Activated CD4-positive, alpha-beta T cell treated with anti-CD3 and anti-CD28 coated beads, Interleukin-2, amount 50 U/mL, for 4 hours (primary cell): ENCODE data around the gene EFCC1.
A peak's percentile ranks its signal among the peaks of the same experiment; 100 is the strongest.

Experiments used
- DNase-seq, 2 experiments: peaks; one replicate each; pipeline ENCODE4 v3.0.0-alpha.2; 2020

The EFCC1 gene

DNA sequence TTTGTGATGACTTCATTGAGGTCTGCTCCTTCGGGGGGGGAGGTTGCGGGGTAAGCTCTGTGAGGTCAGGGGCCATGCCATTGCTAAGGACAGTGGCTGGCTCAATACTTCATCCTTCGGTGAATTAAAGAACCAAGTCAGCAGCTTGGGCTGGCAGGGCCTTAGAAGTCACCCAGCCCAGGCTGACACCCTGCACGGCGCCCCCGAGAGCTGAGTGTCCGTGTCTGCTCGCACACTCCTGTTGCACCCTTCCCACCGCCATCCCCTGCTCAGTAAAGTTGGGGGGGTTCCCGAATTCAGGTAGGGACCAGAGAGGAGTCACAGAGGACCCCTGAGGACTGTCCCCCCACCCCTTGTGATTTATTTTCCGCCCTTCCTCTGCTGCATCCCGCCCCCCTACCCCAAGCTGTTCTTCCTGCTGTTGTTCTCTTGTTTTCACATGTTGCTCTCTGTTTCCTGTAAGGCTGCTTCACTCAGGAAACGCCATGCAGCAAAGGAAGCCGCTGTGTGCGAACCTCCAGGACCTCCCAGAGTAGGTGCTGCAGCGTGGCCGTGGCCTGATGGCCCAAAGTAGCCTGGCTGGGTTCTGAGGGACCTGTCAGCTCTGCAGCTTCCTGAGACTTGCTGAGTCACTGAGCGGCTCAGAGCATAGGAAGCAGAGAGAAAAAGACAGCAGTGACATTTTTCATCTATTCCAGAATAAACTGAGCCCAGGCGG is 14.4 kb downstream of the EFCC1 start:
- DNase-seq, result peak in 1 of 2 experiments; percentile 20

DNA sequence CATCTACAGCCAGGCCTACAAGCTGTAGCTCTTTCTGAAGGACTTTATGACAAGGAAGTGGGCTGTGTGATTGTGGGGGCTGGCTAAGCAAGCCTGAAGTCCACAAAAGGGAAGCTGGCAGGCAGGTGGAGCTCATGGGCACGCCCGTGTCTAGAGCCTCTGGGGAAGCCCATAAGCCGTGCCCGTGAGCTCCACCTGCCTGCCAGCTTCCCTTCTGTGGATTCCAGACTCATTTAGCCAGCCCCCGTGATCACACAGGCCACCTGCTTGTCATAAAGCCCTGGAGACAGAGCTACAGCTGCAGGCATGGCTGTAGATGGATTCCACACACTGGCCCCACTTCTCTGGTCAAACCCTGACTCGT is 15.2 kb downstream of the EFCC1 start:
- peak; percentile 39 to 54 for DNase-seq

DNA sequence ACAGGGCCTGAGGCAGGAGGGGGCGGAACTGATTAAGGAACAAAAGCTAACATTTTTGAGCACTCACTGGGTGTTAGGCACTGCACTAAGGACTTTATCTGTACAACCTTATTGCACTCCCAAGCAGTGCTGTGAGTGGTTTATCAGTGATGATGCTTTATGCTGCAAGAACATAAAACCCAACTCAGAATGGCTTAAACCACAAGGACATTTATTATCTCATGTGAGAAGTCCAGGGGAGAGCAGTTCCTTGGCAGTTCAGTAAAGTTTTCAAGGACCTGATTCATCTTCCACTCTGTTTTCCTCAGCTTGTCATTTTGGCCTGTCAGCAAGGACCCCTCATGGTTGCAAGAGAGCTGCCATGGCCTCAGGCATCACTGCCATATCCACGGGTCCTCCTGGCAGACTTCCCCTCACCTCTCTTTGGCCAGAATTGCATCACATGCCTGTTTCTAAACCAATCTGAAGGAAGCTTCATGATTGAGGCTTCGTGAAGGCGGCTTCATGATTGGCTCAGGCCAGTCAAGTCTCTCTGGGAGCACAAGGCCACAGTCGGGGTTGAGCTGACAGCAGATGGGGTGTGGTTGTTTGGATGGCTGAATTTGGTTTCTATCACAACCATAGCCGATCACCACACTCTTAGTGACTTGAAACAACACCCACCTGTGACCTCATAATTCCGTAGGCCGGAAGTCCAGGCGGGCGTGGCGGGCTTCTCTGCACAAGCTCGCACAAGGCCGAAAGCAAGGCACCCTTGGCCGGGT is 15.8 kb downstream of the EFCC1 start:
- no peak for DNase-seq

DNA sequence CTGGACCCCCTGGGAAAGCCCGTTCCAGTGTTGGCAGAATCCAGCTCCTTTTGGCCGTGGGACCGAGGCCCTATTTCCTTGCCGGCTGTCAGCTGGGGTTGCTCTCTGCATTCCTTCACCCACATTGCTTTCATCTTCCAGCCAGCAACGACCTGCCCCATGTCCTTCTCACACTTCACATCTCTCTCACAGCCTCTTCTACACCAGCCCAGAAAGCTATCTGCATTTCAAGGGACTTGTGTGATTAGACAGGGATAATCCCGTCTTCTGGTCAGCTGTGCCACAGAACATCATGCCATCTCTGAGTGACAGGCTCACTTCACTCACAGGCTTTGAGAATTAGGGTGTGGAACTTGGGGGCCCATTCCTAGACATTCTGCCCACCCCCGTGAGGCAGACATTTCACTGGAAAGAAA is 16.4 kb downstream of the EFCC1 start:
- no peak for DNase-seq

DNA sequence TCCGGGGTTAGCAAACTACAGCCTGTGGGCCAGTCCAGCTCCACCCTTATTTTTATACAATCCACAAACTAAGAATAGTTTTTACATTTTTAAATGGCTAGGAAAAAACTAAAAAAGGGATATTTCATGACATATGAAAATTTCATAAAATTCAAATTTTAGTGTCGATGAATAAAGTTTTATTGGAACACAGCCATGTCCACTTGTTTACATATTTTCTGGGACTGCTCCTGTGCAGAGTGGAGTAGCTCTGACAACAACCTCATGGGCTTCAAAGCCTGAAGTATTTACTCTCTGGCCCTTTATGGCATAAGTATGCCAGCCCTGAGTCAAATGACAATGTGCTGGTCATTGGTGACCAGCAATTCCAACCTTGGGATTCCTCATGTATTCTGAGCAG is 17.2 kb downstream of the EFCC1 start:
- DNase-seq, result no peak

DNA sequence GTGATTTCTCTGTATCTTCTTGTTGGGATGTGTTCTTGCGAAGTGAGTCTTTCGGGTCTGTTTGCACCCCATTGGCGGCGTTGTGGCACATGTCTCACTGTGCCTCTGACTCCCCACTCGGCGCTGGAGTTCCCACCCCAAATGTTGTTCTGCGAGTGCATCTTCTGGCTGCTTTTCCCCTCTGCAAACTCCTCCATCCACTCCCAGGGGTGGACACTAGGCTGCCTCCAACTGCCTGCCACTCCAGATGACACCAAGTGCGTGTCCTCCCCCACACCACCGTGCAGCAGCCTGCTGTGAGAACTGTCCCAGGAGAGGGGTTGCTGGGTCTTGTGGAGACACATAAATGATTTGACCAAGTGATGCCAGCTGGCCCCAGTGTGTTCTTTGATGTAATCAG is 17.6 kb downstream of the EFCC1 start:
- no peak for DNase-seq

DNA sequence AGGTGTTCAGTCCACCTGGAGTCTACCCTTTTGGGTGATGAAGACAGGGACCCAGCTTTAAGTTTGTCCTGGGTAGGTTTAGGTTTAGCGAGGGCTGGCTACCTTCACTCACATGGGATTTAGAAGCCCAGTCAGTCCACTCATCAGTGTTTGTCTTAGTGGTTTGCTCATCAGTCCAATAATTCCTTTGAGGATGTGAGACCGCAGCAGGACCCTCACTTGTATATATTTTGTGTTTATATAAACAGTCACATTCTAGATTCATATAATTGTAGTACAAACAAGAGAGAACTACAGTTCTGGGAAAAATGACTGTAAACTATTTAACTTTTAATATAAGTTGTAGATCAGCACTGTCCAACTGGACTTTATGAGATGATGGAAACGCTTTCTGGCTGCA is 18.2 kb downstream of the EFCC1 start:
- DNase-seq, result no peak

DNA sequence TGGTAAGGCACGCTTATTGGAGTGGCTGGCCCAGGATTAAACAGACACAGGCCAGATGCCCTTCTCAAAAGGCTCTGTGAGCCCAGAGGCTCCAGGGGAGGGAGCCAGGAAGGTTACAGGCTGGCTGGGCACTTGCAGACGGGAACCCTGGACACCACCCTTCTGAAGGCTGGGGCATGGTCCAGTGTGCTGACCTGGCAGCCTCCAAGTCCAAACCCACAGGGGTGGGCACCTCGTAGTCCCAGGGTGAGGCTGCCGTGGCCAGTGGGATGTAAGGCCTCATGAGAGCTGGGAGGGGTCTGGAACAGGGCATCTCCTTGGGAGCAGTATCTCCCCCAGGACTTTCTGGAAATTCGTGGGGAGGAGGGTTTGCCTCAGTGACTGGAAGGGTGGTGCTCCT is 19.6 kb downstream of the EFCC1 start:
- DNase-seq, result no peak

DNA sequence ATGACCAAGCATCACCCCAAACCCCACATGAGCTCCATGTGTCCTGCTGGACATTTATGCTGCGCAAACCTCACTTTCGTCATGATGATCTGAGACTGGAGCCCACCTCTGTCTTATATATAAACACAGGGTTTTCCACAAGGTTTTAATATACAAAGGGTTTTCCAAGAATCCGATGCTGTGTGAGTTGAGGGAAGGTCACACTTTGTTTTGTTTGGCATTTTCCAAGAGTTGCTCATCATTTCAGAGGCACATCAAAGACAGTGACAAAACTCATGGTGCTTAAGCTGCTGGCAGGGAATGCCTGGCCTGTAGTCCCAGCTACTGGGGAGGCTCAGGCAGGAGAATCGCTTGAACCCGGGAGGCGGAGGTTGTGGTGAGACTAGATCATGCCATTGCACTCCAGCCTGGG is 20.0 kb downstream of the EFCC1 start:
- DNase-seq, result no peak

DNA sequence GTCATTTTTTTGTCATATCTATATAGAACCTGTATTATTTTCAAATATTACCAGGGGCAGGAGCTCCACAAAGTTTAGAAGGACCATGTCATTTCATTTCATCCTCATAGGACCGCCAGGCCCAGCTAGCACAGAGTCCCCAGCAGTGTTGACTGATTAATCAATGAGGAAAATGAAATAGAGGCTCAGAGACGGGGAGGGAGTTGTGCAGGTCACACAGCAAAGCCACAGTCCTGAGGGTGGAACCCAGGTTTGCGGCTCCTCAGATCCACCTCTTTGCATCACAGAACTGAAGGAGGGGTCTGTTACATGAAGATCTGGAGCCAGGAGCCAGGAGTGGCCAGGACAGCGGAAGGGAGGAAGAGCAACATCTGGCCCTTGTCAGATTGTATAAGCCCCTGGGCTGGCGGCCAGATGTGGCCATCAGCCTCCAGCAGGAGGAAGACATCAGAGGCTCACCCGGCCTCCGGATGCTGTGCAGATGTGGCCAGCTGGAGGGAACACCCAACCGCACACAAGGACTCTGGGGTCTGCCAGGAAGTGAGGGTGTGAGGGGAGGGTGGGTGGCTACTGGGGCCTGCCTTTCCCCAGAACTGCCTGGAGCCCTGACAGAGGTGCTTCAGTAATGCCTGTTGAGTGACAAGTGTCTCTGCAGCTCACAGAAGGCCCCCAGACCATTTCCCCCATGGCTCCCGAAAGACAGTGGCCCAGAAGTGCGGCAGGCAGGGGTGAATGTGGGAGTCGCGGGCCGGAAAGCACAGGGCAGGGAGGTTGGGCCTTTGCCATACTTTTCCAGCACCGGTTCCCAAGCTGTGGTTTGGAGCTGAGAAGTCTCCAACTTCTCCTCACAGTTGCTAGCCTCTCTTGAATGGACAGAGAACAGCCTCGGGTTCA is 21.3 kb downstream of the EFCC1 start:
- DNase-seq, result no peak

DNA sequence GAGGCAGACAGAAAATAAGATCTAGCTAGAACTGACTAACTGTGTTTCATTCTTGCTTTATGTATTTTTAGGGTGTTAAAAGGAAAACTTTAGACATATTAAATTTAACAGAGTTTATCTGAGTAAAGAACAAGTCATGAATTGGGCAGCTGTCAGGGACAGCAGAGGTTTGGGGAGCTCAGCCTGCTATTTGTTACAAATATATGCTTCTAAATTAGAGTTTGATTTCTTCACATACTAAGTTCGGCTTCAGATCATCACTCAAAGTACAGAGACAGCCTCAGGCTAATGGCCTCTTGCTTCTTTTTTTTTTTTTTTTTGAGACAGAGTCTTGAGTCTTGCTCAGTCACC is 21.9 kb downstream of the EFCC1 start:
- DNase-seq, result no peak

DNA sequence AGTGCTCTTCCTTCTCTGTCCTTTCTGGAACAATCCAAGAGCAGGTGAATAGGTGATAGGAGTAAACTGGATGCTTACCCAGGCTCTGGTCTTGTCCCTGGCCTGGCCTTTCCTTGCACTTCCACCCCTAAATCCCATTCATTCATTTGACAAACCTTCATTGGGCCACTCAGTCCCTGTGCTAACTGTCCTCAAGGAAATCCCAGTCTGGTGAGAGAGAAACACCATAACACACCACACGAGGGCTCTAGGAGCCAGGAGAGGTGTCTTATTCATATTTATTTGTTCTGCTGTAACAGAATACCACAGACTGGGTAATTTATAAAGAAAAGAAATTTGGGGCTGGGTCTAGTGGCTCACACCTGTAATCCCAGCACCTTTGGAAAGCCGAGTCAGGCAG is 22.8 kb downstream of the EFCC1 start:
- DNase-seq, result no peak

DNA sequence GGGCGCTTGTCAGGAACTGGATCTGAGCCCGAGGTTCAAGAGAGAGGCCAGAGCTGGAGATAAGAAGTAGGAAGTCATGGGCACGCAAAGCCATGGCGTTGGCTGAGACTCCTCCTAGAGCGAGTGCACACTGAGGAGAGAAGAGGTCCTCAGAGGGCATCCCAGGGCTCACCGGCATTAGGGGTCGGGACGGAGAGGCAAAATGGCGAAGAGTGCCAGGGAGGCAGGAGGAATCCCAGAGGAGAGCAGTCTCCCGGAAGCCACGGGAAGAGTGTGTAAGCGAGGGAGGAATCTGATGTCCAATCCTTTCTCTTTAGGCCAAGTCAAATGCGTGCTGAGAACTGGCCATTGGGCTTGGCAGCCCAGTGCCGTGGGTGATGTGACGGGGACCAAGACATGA is 24.0 kb downstream of the EFCC1 start:
- no peak for DNase-seq

DNA sequence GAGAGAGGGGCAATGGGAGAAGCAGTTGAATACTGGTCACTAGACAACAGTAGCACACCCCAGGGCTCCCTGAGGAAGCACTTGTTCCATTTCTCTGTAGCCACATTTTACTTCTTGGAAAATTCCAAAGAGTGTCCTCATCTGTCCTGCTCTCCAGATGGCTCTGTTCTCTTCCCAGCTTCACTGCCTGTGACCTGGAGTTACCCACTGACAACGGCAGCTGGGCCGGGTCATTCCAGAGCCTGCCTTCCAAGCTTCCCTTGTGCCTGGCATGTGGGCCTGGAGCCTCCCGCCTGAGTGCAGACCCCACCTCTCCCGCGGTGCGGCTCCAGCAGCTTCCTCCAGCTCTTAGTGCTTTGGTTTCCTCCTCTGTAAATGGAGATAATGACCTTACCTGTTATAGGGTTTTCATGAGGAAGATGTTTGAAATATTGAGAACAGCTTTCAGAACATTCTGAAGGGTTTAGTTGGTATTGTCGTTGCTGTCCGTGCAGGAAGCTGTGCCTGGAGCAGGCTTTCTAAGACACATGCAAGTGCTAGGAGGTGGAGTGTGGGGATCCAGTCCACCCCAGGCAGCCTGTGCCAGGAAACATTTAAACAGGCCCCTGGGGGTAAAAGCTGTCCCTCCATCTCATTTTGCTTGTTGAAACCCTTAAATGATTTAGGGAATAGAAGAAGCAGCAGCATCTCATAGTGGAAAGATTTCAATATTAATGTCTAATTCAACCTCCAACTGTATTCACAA is 24.8 kb downstream of the EFCC1 start:
- no peak for DNase-seq

DNA sequence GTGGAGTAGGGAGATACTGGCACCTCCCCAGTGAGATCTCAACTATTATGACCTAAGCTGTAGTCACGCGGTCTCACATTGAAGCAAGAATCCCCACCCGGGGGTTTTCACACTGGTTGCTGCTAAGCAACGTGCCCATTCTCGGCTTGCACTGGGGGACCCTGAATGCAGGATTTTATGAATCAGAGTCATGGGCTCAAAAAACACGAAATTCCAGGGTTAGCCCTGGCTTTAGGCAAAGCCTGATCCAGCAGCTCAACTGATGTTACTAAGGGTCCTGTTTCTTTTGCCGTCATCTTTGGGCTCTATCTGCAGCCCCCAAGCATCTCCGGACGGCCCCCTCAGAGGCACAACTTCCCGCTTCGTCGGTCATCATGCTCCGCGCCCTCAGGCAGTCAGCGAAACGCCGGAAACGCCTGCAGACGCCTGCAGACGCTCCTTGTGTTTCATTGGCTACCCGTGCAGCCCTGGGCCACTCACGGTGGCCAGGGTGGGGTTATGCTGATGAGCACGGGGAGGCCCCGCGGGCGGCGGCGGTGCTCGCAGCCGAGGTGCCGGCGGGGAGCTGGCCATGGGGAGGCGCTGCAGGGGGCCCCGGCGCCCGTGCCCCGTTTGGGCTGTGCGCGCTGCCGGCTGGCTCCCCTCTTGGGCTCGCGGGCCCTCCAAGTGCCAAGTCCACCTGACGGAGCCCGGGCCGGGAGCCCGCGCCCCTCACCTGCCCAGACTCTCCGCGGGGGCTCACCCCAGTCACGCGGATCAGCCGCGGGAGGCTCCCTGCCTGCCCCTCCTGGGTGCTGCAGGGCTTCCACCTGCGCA is 25.8 kb downstream of the EFCC1 start:
- DNase-seq, result peak; percentile 84 to 85

DNA sequence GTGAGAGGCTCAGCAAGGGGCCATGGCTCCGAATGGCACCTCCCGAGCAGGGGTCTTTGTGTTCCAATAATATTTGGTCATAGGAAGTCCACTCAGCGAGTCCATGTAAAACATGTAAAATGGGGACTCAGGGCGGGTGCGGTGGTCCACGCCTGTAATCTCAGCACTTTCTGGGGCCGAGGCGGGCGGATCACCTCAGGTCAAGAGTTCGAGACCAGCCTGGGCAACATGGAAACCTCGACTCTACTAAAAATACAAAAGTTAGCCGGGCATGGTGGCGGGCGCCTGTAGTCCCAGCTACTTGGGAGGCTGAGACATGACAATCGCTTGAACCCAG is 26.4 kb downstream of the EFCC1 start:
- DNase-seq, result no peak

DNA sequence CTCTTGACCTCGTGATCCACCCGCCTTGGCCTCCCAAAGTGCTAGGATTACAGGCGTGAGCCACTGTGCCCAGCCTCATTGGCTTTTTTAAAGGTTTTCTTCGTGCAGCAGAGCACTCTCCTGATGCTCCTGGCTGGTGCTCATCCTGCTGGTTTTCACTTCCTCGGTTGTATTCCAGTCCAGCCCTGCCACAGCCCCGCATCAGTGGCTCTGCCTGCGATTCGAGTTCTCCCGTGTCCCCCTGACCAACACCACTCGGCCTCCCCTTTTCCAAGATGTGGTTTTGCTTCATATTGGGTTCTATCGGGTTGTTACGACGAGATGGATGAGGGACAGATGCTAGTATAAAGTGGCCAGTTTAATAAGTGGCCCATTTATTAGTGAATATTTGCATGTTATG is 27.8 kb downstream of the EFCC1 start:
- DNase-seq, result no peak

DNA sequence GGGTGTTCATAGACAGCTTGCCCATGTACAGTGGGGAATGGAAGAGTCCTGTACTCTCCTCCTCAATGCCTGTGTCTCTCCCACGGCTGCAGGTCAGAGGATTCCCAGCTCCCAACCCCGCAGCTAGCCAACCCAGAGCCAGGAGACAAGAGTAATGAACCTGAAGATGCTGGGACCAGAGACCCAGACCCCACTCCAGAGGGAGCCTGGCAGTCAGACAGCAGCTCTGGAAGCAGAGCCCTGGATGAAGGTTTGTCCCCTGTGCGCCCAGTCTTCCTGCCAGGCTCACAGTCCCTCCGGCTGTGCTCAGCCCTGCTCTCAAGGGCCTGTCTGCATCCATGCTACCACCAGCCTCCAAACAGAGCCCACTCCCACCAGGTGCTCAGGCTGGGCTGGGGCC is 29.5 kb downstream of the EFCC1 start:
- DNase-seq, result no peak

DNA sequence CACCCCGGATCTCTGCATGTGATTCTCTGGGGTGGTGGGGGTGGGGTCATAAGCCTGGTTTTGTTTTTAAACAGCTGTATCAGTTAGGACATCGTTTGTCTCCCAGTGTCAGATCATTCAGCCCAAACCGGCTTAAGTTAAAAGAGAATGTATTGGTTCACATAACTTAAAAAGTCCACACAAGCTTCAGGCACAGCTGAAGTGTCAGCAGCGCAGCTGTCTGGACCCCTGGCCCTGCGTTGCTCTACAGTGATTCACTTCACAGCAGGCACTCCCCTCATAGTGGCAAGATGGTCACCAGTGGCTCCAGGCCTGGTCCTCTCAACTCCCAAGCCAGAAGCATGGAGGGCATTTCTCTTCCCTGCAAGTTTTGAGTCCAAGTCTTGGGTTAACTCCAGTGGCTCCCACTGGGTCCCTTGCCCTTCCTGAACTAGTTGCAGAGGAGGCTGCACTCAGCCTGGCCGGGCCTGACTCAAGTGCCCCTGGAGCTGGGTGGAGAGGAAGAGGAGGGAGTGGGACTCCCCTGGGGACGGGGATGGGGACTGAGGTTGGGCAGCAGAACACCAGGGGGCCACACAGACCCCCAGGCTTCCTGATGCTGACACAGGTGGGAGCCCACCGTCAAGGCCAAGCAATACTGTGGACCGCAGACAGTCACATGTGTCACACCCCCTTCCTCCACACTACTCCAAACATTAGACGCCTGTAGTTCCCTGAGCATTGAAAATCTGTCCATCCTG is 30.5 kb downstream of the EFCC1 start:
- DNase-seq, result no peak

DNA sequence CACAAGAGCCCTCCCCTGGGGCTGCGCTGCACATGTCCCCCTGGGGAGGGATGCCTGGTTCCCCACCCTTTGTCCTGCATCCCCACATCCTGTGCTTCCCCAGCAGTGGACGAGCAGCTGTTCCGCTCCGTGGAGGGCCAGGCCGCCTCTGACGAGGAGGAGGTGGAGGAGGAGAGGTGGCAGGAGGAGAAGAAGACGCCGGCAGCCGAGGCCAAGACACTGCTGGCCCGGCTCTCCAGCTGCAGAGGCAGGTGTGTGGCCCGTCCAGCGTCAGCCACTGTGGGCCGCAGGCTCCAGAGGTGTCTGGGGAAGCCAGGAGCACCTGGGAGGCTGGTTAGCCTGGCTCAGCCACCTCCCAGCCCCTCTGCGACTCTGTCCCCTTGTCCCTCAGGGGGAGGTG is 31.6 kb downstream of the EFCC1 start:
- no peak for DNase-seq

DNA sequence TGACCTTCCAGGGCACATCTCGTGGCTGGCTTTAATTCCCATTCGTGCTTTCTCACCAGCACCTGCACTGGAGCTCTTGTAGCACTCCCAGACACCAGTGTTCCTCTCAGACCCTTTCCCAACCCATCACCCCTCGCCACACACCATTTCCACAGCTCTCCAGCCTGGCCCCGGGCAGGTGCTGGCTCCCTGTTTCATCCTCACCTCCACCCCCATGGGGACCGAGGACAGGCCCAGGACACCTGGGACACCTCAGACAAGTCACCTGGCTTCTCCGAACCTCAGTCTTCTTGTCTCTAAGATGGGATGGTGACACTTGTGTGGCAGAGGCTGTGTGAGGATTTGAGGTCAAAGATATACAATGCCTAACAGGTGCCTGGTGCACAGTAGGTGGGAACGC is 32.0 kb downstream of the EFCC1 start:
- no peak for DNase-seq
